Tibial artery (tissue), 4 donors: ENCODE measurements around the gene IDH3G.

Experiments used
- DNase-seq, 2 donors: peaks; one replicate each; pipeline ENCODE4 v3.0.0-alpha.2; 2019
- H3K27ac ChIP-seq, 2 donors: fragments of 200-600 bp; sonication (generic) in 1 of 2; 1 replicate in 1 of 2; 2 replicates in 1 of 2; pipeline ENCODE4 v1.5.1; 2018 to 2019; ENCODE audit warnings: mild to moderate bottlenecking in 1 of 2
- H3K27me3 ChIP-seq, 2 donors: fragments of 200-600 bp; sonication (generic) in 1 of 2; one replicate each; pipeline versions ENCODE4 v1.5.1 to v1.6.0; 2016 to 2019
- H3K36me3 ChIP-seq, 3 donors: fragments of 200-600 bp; sonication (generic) in 2 of 3; one replicate each; pipeline ENCODE4 v1.5.1; 2016 to 2019; ENCODE audit warnings: mild to moderate bottlenecking in 2 of 3
- H3K4me1 ChIP-seq, 4 donors: fragments of 200-600 bp; sonication (generic) in 2 of 4; 1 replicate in 3 of 4; 2 replicates in 1 of 4; pipeline ENCODE4 v1.5.1; 2016 to 2019
- H3K4me3 ChIP-seq, 2 donors: fragments of 200-600 bp; sonication (generic) in 1 of 2; 1 replicate in 1 of 2; 2 replicates in 1 of 2; pipeline ENCODE4 v1.5.1; 2018 to 2019; ENCODE audit warnings: mild to moderate bottlenecking in 2 of 2
- H3K9me3 ChIP-seq, 3 donors: fragments of 200-600 bp; sonication (generic) in 1 of 3; one replicate each; pipeline ENCODE4 v1.5.1; 2016 to 2019
- intact Hi-C: fragments of 100-400 bp; cut with DNase I; formaldehyde crosslinking; loops from one replicate; pipeline ENCODE4 v1.15.0; 2023; ENCODE audit warnings: low total_unique reads
- TF ChIP-seq, protein P1 (sequence below), 2 experiments: fragments of 200-600 bp in 1 of 2; fragments of 450-650 bp in 1 of 2; IDR thresholded peaks; one replicate each; pipeline ENCODE4 v1.5.1; 2017 to 2019; ENCODE audit warnings: antibody characterized with exemption in 2 of 2, mild to moderate bottlenecking in 1 of 2, moderate library complexity in 1 of 2

IDH3G gene

DNA sequence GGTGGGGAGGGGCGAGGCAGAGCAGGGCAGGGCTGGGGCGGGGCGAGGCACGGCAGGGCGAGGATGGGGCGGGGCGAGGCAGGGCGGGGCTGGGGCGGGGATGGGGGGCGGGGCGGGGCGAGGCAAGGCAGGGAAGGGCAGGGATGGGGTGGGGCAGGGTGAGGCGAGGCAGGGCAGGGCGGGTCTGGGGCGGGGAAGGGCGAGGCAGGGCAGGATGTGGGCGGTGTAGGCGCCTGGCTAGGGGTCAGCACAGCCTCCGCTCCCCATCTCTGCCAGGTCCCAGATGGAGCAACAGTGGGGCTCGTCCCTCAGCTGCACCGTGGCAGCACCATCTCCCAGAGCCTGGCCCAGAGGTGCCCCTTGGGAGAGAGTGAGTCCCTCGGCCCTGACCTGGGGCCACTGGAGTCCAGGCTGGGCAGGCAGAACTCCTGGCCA is 17.5 kb downstream of the IDH3G start:
- H3K36me3 ChIP-seq, result peaks cover 0 to 37% (median 0%) of the 10 kb centered on the region in 3 donors
- no peak overlapping the region for H3K4me3 ChIP-seq
- no peaks in the 10 kb centered on the region for H3K27me3 ChIP-seq
- no peaks in the 10 kb centered on the region for H3K9me3 ChIP-seq
- TF ChIP-seq, protein P1, sequence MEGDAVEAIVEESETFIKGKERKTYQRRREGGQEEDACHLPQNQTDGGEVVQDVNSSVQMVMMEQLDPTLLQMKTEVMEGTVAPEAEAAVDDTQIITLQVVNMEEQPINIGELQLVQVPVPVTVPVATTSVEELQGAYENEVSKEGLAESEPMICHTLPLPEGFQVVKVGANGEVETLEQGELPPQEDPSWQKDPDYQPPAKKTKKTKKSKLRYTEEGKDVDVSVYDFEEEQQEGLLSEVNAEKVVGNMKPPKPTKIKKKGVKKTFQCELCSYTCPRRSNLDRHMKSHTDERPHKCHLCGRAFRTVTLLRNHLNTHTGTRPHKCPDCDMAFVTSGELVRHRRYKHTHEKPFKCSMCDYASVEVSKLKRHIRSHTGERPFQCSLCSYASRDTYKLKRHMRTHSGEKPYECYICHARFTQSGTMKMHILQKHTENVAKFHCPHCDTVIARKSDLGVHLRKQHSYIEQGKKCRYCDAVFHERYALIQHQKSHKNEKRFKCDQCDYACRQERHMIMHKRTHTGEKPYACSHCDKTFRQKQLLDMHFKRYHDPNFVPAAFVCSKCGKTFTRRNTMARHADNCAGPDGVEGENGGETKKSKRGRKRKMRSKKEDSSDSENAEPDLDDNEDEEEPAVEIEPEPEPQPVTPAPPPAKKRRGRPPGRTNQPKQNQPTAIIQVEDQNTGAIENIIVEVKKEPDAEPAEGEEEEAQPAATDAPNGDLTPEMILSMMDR (IDR thresholded peaks at IDR 0.05), result no peak
- no peak overlapping the region for H3K27ac ChIP-seq
- no peak for DNase-seq
- intact Hi-C loops, result no loop called here
- peaks cover 0 to 17% (median 12%) of the 10 kb centered on the region in 4 donors for H3K4me1 ChIP-seq

DNA sequence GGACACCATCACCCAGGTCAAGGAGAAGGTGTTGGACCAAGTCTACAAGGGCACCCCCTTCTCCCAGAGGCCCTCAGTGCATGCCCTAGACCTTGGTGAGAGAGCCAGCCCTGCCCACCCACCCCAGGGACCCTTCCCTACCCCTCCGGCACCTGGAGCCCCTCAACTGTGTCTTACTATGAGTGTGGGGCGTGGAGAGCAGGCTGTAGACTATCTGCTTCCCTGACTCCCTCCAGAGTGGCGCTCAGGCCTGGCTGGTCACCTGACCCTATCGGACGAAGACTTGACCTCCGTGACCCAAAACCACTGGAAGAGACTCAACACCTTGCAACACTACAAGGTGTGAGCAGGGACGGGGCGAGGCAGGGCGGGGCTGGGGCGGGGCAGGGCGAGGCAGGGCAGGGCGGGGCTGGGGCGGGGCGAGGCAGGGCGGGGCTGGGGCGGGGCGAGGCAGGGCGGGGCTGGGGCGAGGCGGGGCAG is 18.0 kb downstream of the IDH3G start:
- H3K27me3 ChIP-seq, result no peaks in the 10 kb centered on the region
- H3K9me3 ChIP-seq, result no peaks in the 10 kb centered on the region
- no peak overlapping the region for H3K27ac ChIP-seq
- TF ChIP-seq, protein P1 (IDR thresholded peaks at IDR 0.05), result no peak
- DNase-seq, result no peak
- no peak overlapping the region for H3K4me3 ChIP-seq
- H3K4me1 ChIP-seq, result peaks cover 0 to 12% (median 10%) of the 10 kb centered on the region in 4 donors
- intact Hi-C loops, result no loop called here
- H3K36me3 ChIP-seq, result peaks cover 0 to 42% (median 0%) of the 10 kb centered on the region in 3 donors

DNA sequence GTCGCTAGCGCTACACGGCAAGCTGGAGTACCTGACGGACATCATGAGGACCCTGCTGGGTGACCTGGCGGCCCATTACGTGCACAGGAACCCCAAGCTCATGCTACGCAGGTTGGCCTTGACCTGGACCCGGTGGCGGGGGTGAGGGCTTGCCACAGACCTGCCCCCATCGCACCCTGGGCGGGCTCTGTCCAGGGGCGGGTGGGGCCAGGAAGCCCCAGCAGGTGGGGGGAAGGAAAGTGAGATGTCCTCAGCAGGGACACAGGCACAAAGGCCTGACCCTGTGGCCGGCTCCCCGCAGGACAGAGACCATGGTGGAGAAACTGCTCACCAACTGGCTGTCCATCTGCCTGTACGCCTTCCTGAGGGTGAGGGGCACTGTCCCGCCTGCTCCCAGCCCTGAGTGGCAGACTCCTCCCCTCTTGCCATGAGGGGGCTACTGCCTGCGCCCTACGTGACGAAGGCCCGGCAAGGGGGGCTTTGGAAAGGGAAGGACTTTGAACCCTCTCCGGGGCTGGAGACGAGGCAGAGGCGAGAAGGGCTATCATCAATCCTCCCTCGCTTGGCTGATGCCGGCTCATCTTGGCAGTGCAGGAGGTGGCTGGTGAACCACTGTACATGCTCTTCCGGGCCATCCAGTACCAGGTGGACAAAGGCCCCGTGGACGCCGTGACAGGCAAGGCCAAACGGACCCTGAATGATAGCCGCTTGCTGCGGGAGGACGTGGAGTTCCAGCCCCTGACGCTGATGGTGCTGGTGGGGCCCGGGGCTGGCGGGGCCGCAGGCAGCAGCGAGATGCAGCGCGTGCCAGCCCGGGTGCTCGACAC is 18.7 kb downstream of the IDH3G start:
- TF ChIP-seq, protein P1 (IDR thresholded peaks at IDR 0.05), result no peak
- Histone ChIP-seq H3K27ac (no peak overlapping the region), H3K4me1 (peaks cover 0 to 5% (median 4%) of the 10 kb centered on the region in 4 donors), H3K4me3 (no peak overlapping the region), H3K36me3 (peaks cover 0 to 49% (median 0%) of the 10 kb centered on the region in 3 donors), H3K27me3 (no peaks in the 10 kb centered on the region), H3K9me3 (no peaks in the 10 kb centered on the region)
- DNase-seq, result no peak
- intact Hi-C loops, result no loop called here

DNA sequence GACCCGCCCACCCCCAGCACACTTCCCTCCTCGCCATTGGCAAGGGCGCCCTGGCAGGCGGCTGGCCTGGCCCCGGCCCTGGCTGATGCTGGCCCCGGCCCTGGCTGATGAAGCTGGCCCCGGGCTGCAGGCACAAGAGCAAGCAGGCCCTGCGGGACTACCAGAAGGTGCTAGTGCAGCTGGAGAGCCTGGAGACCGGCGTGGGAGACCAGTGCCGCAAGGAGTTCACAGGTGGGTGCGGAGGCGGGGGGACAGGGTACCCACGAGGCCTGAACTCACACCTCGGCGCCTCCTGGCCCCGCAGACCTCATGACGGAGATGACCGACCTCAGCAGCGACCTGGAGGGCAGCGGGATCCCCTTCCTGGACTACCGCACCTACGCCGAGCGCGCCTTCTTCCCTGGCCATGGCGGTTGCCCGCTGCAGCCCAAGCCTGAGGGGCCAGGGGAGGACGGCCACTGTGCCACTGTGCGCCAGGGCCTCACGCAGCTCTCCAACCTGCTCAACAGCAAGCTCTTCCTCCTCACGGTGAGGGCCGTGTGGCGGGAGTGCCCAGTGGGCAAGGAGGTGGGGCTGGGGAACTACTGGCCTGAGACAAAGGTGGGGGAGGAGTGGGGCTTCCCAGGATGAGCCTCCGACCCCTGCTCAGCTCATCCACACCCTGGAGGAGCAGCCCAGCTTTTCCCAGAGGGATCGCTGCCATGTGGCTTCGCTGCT is 19.4 kb downstream of the IDH3G start:
- Histone ChIP-seq H3K36me3 (peaks cover 0 to 55% (median 0%) of the 10 kb centered on the region in 3 donors), H3K27me3 (no peaks in the 10 kb centered on the region), H3K4me3 (no peak overlapping the region), H3K4me1 (no peaks in the 10 kb centered on the region), H3K9me3 (no peaks in the 10 kb centered on the region), H3K27ac (no peak overlapping the region)
- DNase-seq, result no peak
- TF ChIP-seq, protein P1 (IDR thresholded peaks at IDR 0.05), result no peak
- intact Hi-C loops, result no loop called here

DNA sequence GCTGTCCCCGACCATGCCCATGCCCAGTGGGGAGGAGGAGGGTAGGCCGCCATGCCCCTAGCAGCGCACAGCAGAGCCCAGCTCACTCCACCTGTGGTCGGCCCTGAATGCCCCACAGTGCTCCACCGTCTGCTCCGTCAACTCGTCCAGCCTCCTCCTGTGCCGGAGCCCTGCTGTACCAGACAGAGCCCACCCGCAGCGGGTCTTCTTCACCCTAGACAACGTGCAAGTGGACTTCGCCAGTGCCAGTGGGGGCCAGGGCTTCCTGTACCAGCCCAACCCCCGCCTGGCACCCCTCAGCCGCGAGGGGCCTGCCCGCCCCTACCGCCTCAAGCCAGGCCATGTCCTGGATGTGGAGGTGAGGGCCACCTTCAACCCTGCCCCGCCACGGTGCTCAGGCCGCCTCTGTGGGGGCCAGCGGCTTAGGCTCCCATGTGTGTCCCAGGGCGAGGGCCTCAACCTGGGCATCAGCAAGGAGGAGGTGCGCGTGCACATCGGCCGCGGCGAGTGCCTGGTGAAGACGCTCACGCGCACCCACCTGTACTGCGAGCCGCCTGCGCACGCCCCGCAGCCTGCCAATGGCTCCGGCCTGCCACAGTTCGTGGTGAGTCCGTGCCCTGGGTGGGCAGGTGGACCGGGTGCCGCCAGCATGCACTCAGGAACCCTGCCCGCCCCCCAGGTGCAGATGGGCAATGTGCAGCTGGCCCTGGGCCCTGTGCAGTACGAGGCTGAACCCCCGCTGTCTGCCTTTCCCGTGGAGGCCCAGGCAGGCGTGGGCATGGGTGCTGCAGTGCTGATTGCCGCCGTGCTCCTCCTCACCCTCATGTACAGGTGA is 20.2 kb downstream of the IDH3G start:
- intact Hi-C loops, result no loop called here
- no peaks in the 10 kb centered on the region for H3K27me3 ChIP-seq
- DNase-seq, result no peak
- H3K27ac ChIP-seq, result no peak overlapping the region
- TF ChIP-seq, protein P1 (IDR thresholded peaks at IDR 0.05), result no peak
- H3K36me3 ChIP-seq, result peaks cover 0 to 63% (median 0%) of the 10 kb centered on the region in 3 donors
- H3K4me1 ChIP-seq, result no peaks in the 10 kb centered on the region
- H3K4me3 ChIP-seq, result no peak overlapping the region
- no peaks in the 10 kb centered on the region for H3K9me3 ChIP-seq
